Left kidney (tissue), 2 donors: Measurements from ENCODE around the gene ZNF334. TPM values are rescaled to one million over a fixed set of nuclear protein-coding genes. Genes with fewer than 3 reads are reported as not detected.

Experiments
- DNase-seq: peaks from one replicate; pipeline ENCODE4 v3.0.0-alpha.2; 2013
- polyA plus RNA-seq: library from polyadenylated mRNA; unstranded; fragments of 120-200 nt; gene quantifications from one replicate; pipeline ENCODE4 v1.2.1, GENCODE V29; 2013; ENCODE audit not compliant: insufficient read length

ZNF334 gene
- polyA plus RNA-seq, 1 donor, result 56.4 TPM

DNA sequence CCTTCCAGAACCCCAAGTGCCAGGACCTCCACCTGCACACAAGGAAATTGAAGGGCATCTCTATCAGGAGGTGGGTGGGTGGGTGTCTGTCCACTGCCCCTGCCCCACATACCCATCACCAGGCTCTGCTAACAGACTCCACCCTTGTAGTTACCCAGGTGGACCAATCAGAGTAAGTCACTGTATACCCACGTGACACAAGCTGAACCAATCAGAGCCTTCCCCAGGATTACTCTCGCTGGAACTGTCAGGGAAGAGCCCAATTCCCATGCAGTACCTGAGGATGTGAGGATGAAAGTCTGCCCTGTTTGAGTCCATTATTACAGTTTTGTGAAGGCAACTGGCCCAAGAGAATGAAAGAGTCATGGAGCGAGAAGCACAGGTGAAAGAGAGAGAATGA lies 32.9 kb upstream of the ZNF334 start:
- no peak for DNase-seq

DNA sequence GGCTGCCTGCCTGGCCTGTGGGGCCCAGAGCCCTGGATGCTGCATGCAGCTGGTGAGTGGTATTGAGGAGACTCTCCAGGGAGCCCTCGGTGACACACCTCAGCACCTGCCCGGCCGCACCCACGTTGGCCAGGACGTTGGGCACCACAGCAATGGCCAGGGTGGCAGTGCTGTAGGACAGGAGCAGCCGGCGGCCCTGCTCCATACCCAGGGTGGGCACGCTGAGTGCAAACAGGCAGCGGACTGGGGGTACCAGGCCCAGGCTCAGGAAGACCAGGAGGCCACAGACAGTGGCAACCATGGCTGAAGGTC lies 32.4 kb upstream of the ZNF334 start:
- no peak for DNase-seq

DNA sequence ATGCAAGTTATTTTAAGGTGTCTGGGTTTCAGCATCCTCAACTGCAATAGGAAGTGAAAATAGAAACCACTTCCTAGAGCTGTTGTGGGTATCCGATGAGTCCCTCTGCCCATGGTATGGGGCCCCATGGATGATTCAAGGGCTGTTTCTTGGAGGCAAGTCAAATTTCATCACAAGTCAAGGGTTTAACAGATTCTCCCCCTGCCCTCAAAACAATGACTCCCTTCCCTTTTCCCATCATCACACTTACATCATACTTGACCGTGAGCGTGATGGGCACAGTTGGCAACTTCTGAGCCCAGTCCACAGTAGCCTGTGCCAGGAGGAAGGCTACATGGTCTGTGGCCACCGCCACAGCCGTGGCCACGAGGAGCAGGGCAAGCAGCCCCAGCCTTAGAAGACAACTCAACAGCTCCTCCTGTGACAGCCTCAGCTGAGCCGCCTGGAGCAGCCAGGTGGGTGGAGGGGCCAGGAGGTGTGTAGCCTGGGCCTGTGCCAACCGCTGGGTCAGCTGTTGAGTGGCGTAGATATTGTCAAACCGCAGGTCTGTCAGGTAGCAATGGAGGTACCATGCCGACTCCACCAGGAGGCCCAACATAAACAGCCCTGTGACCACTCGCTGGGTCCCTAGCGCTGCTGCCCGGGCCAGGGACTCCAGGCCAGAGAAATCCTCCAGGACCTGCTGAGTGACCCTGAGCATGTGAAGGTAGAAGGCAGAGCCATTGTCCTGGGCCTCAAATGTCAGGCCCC lies 31.9 kb upstream of the ZNF334 start:
- no peak for DNase-seq

DNA sequence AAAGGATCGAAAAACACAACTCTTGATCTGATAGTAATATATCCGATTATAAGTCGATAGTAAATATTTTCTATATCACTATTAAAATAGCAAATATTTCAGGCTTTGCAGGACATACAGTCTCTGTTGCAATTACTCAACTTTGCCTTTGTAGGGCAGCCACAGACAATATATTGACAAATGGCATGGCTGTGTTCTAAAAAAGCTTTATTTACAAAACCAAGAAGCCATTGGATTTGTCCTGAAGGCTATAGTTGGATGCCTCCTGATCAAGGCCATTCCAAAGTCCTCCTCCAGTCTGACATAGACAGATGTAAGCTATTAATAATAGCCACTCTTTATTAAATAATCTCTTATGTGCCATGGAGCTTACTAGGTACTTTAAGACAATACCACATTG lies 31.2 kb upstream of the ZNF334 start:
- no peak for DNase-seq

DNA sequence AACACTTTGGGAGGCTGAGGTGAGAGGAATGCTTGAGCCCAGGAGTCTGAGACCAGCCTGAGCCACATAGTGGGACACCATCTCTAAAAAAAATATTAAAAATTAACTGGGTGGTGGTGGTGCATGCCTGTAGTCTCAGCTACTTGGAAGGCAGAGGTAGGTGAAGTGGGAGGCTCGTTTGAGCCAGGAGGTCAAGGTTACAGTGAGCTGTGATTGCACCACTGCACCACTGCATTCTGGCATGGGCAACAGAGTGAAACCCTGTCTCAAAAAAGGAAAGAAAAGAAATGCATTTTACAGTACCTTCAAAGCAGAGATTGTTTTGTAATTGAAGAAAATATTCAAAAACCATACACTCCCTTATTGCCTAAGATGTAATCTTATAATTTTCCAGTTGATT lies 30.6 kb upstream of the ZNF334 start:
- DNase-seq, result no peak

DNA sequence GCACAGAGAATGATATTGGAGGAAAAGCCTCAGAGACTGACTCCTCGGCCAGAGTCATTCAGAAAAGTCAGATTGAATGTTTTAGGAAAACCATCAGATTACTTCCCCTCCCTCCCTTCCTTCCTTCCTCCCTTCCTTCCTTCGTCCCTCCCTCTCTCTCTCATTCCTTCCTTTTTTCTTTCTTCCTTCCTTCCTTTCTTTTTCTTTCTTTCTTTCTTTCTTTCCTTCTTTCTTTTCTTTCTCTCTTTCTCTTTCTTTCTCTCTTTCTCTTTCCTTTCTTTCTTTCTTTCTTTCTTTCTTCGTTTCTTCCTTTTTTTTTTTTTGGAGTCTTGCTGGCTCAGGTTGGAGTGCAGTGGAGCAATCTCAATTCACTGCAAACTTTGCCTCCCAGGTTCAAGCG lies 29.7 kb upstream of the ZNF334 start:
- DNase-seq, result no peak

DNA sequence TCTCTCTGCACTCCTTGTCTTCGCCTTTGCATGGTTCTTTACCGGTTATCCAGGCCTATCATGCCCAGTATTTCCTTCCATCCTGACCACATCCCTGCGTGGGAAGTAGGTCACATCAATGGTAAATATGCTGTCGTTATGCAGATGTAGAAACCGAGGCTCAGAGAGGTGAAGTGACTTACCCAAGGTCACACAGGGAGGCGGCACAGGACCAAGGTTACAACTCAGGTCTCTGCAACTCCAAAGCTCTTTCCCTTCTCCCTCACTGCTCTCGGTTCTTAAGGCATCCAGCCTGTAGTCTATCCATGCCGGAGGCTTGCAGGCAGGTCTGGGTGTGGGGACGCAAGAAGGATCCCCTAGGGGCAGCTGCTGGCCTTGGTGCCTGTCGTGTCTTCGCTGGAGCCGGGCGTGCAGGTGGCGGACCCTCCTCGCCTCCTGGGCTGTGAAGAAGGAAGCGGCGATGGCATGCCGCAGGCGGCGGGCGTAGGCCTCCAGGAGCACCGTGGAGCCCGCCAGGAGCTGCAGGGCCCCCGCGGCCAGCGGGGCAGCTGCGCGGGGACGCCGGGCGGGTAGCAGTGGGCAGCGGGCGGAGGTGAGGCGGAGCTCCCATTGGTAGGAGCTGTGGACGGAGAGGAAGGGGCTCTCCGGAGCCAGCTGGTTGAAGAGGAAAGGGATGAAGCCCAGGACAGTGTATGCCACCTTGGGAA lies 28.0 kb upstream of the ZNF334 start:
- DNase-seq, result no peak

DNA sequence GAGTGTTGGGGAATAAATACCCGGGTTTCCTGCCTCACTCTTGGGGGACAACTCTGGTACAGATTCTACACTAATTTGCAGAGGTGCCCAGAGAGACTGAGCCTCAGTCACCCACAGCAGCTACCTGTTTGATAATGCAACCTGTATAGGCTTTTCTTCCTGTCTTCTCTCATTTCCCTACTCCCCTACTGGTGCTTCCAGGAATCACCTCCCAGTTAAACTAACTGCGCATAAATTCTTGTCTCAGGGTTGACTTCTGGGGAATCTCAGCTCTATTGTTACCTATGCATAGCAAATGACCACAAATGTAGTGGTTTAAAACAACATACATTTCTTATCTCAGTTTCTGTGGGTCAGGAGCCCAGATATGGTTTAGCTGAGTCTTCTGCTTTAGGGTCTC lies 25.8 kb upstream of the ZNF334 start:
- DNase-seq, result no peak

DNA sequence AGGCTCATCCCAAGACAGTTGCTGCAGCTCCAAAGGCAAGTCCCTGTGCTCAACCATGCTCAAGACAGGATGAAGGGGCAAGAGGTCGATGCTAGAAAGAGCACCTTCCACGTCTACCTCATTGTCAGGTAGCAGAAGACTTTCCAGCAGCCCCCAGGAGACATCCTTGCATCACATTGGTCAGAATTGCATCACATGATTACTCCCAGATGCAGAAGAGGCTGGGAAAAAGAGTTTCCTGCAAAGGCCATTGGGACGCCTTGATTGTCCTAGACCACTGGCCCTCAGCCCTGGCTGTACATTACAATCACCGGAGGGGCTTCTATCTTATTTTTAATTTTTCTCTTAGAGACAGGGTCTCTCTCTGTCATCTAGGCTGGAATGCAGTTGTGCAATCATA lies 17.3 kb upstream of the ZNF334 start:
- no peak for DNase-seq

DNA sequence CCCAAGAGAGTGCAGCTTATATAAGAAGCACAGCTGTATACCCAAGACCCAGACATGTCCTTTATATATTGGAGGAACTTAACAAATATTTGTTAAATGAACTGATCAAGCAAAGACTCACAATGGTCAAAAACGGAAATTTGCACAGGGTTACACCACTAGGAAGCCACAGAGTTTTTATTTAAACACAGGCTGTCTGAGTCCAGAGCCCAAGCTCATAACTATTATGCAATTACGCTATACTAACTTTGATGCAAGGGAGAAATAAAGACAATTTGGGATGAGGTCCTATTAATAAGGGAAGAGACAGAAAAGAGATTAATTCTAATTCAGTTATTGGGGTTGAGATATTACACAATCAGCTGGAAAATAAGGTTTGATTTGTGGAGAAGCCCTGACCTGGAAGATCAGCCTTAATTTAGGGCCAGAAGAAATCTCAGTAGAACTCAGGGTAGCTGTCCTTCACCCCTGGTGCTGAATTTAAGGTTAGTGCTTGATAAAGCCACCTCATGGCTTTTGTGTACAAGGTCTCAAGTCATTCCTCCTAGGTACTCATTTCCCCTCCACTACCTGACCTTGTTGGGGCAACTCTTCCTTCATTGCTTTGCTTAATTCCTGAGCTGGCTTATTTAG lies 10.5 kb upstream of the ZNF334 start:
- DNase-seq, result peak; percentile 34

DNA sequence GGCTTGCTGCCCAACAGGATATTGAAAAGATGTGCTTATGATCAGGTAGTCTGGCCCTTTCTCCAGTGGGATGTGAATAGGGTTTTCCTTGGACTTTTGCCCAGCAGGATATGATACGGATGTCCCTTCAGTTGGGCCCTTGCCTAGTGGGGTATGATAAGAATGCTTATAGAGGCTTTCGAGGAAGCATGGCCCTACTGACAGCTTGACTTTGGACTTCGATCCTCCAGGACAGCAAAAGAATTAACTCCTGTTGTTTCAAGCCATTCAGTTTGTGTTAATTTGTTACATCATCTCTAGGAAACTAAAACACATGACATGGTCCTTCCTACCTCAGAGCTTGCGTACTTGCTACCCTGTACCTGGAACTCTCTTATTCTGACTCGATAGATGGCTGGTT lies 9.7 kb upstream of the ZNF334 start:
- DNase-seq, result no peak

DNA sequence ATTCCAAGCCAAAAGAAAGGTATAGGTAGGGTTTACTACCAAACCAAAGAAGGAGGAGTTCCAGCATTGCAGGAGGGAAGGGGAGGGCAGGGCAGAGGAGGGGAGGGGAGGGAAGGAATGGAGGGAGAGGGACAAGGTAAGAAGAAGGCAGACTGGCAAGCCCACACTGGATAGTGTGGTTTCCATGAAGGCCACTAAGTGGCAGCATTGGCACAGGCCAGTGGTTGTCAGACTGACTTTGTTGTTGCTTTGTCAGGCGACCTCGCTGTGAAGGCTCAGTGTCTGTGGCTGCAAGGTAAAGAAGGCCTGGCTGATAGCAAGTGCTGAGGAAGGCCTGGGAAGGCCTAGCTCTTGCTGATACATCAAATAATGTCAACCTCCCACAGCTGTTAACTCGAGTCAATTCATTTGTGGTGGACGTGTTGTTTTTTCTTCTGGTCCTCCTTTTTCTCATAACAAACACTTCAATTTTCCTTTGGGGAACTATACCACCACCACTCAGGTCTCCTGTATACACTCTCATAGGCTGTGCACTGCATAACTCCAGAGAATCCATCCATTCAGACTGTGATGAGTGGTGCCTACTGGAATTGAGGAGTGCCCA lies 7.7 kb upstream of the ZNF334 start:
- DNase-seq, result peak; percentile 27

DNA sequence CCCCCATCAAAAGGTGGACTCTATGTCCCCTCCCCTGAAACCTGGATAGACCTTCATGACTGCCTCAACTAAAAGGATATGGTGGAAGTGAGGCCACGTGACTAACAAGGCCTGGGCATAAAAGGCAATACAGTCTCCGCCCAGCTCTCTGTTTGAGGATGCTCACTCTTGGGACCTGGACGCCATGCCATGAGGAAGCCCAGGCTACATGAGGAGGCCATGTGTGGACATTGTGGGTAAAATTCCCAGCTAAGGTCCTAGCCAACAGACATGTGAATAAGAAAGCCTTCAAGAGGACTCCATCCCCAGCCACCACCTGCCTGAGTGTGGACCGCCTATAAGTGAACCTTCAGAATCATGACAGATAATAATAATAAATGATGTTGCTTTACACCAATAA lies 7.2 kb upstream of the ZNF334 start:
- DNase-seq, result no peak

DNA sequence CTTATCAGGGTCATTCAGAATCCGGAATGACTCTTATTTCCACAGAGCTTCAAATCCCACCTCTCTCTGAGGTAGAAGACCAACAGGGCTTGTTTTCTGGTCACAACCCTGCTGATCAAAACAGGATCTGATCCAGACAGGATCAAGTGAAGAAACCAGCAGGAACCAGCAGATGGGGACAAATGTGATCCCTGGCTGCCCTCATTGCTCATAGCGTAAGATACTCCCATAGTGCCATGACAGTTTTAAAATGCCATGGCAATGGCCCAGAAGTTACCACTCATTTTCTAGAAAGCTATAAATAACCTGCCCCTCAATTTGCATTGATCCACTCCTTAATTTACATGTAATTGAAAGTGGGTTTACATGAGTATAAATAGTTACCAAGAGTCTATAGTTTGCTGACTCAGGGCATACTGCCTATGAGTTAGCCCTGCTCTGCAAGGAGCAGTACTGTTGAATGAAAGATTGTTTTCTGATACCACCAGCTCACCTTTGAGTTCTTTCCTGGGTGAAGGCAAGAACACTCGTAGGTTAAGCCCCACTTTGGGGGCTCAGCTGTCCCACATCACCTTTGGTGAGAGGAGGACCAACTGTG lies 6.2 kb upstream of the ZNF334 start:
- DNase-seq, result no peak

DNA sequence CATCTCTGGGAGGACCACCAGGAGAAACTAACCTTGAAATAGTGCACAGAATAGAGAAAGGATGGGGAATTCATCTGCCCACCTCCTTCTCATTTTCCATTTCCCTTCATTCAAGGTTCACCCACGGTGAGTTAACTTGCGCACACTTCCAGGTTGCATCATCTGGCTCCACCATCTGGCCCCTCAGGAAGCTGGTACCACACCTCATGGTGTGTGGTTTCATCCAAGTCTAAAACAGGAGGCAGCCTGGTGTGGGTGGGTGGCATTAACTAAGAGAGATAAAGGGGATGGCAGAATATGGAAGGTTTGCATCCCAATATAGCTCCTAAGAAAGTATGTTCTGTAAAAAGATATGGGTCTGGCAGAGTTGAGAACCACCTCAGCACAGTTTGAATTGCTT lies 3.8 kb downstream of the ZNF334 start:
- DNase-seq, result no peak

DNA sequence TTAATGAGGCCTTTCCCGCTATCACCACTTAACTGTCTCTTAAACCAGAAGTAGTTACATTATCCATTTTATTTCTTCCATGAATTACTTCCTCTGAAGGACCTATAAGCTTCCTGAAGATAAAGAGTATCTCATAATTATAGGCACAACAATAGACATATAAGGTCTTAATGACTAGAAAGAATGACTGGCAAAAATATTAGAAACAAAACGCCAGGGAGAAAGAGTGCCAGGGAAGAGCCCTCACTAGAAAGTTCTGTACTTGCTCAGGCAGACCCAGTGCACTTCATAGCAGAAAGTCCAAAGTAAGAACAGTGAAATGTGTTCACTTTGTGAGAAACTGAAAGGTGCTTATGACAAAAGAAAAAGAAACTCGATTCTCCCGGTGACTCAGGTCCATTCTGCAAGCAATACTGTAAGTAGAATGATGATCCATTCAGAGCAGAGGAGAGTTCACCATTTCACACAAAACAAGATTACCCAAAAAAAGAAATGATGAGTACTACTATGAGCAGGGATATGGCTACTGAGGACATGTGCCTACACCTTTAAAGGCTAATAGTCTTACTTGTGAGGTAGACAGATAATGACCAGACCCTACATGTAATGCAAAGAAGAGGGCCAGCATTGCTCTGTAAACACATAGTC lies 5.5 kb downstream of the ZNF334 start:
- no peak for DNase-seq

DNA sequence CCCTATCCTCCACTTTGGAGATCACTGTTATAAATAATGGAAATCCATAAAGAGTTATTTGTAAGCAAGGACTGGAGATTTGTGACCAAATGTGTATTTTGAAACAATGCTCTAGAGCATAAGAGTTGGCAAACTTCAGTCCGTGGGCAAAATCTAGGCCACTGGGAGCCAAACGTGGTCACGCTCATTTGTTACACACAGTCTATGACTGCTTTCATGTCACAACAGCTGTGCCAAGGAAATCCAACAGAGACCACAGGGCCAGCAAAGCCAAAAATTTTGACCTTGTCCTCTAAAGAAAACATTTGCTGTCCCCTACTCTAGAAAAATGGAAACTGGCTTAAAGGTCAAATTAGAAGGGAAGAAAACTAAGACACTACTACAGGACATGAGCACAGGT lies 7.9 kb downstream of the ZNF334 start:
- DNase-seq, result no peak

DNA sequence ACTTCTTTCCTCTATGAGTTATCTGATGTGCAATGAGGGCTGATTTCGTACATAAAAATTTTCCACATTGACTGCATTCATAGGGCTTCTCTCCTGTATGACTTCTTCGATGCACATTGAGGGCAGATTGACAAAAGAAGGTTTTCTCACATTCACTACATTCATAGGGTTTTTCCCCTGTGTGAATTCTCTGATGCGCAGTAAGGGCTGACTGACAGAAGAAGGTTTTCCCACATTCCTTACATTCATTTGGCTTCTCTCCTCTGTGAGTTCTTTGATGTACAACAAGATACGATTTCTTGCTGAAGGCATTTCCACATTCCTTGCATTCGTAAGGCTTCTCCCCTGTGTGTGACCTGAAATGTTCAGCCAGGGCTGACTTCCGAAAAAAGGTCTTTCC lies 11.4 kb downstream of the ZNF334 start:
- DNase-seq, result no peak

DNA sequence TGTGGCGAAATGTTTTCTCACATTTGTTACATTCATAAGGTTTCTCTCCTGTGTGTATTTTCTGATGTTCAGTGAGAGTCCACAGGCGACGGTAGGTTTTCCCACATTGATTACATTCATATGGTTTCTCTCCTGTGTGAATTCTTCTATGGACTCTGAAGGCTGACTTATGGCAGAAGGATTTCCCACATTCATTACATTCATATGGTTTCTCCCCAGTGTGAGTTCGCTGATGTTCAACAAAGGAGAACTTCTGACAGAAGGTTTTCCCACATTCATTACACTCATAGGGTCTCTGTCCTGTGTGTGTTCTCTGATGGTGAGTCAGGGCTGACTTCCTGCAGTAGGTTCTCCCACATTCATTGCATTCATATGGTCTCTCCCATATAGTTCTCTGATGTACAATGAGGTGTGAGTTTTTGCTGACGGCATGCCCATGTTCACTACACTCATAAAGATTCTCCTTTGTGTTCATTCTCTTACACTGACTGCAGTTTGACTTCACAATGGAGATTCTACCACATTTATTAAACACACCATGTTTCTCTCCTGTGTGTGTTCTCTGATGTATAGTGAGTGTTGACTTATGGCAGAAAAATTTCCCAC lies 11.9 kb downstream of the ZNF334 start:
- DNase-seq, result no peak

DNA sequence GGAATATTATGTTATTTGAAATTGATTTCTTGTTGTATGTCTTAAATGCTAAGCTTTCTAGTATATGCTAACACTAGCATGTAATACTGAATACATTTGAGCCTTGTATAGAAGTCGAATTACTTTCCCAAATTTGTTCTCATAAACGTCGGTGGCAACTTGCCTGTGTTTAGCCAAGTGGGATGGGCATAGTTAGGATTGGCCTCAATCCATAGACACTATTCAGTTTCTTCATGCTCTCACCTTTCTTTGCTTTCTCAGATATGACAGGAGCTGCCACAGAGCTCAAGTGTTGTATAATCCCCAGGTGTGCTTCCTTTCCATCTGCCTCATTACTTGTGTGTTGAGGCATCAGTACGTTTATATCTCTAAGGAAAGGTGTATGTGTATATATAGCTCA lies 19.3 kb downstream of the ZNF334 start:
- no peak for DNase-seq

DNA sequence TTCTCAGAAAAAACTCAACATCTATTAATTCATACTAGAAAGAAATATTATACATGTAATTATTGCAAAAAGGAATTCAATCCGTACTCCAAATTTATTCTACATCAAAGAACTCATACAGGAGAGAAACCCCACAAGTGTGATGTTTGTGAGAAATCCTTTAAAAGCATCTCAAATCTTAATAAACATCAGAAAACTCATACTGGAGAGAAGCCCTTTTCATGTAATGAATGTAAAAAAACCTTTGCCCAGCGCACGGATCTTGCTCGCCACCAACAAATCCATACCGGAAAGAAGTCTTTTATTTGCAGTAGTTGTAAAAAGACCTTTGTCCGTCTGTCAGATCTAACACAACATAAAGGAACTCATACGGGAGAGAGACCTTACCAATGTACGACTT lies 22.0 kb downstream of the ZNF334 start:
- DNase-seq, result no peak

DNA sequence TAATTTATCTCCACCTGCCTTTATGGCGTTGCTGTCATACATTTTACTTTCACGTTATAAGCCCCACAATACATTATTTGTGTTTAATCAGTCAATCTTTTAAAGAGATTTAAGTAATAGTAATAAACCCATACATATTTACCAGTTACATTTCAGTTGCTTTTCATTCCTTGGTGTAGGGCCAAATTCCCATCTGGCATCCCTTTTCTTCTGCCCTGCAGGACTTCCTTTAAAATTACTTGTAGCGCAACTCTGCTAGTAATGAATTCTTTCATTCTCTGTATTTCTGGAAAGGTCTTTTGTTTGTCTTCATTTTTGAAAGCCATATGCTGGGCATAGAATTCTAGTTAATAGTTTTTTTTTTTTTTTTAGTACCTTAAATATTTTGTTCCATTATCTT lies 24.9 kb downstream of the ZNF334 start:
- DNase-seq, result no peak
